GM19025 (cell line): ENCODE results near the gene FKBP1A.
"Not testable (repeated sequence)": the region's sequence is repeated elsewhere in the genome, so short reads cannot be mapped to it uniquely, and the experiment has no call there.

Experiments
- ATAC-seq: cut with Tn5 transposase; IDR thresholded peaks from one replicate; pipeline ENCODE4 v1.9.1; 2021; ENCODE audit warnings: mild to moderate bottlenecking, low read depth, moderate library complexity; ENCODE audit not compliant: unreplicated experiment

The FKBP1A gene

GRCh38 chr20:1369970-1370369 lies 22.9 kb downstream of the FKBP1A start:
- ATAC-seq, result no peak

- ATAC-seq, result no peak
Measured at GRCh38 chr20:1368448-1369199, 24.2 kb downstream of the FKBP1A start.

- ATAC-seq, result no peak
Measured at GRCh38 chr20:1367479-1367878, 25.4 kb downstream of the FKBP1A start.

GRCh38 chr20:1364106-1364505 lies 28.7 kb downstream of the FKBP1A start:
- no peak for ATAC-seq

GRCh38 chr20:1363522-1363921 lies 29.3 kb downstream of the FKBP1A start:
- no peak for ATAC-seq

- no peak for ATAC-seq
Measured at GRCh38 chr20:1362484-1362883, 30.4 kb downstream of the FKBP1A start.

- no peak for ATAC-seq
Measured at GRCh38 chr20:1360094-1360846, 32.6 kb downstream of the FKBP1A start.

GRCh38 chr20:1357921-1358671 lies 34.8 kb downstream of the FKBP1A start:
- no peak for ATAC-seq

- ATAC-seq, result no peak
Measured at GRCh38 chr20:1353956-1354355, 38.9 kb downstream of the FKBP1A start.

GRCh38 chr20:1346315-1346969 lies 46.4 kb downstream of the FKBP1A start:
- ATAC-seq, result no peak

- ATAC-seq, result no peak
Measured at GRCh38 chr20:1345756-1346093, 47.1 kb downstream of the FKBP1A start.

- no peak for ATAC-seq
Measured at GRCh38 chr20:1345030-1345755, 47.7 kb downstream of the FKBP1A start.

GRCh38 chr20:1343446-1344124 lies 49.3 kb downstream of the FKBP1A start:
- ATAC-seq, result not testable (repeated sequence)

GRCh38 chr20:1341561-1342265 lies 51.1 kb downstream of the FKBP1A start:
- ATAC-seq, result no peak

- no peak for ATAC-seq
Measured at GRCh38 chr20:1338801-1339200, 54.1 kb downstream of the FKBP1A start.

GRCh38 chr20:1338096-1338495 lies 54.8 kb downstream of the FKBP1A start:
- ATAC-seq, result no peak

- no peak for ATAC-seq
Measured at GRCh38 chr20:1337441-1337840, 55.4 kb downstream of the FKBP1A start.

- no peak for ATAC-seq
Measured at GRCh38 chr20:1336699-1337367, 56.0 kb downstream of the FKBP1A start.
